ENCODE data around the gene ITGB1.

Gene ITGB1

DNA sequence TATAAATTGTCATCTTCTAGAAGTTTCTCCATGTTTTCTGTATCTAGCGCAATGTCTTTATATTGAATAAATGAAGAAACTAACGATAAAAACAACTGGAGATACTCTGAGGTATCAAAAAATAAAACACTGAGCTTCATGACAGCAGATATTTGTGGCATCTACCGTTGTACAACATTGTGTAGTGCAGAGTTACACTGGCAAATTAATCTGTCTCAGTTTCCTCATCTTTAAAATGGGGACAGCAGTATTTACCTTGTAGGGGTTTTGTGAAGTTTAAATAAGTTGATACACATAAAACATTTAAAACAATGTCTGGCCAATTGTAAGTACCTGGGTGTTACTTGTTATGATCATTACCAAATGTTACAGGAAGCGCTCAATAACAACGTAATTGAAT, 10.4 kb downstream of the ITGB1 start:
- TF ChIP-seq, protein P1, sequence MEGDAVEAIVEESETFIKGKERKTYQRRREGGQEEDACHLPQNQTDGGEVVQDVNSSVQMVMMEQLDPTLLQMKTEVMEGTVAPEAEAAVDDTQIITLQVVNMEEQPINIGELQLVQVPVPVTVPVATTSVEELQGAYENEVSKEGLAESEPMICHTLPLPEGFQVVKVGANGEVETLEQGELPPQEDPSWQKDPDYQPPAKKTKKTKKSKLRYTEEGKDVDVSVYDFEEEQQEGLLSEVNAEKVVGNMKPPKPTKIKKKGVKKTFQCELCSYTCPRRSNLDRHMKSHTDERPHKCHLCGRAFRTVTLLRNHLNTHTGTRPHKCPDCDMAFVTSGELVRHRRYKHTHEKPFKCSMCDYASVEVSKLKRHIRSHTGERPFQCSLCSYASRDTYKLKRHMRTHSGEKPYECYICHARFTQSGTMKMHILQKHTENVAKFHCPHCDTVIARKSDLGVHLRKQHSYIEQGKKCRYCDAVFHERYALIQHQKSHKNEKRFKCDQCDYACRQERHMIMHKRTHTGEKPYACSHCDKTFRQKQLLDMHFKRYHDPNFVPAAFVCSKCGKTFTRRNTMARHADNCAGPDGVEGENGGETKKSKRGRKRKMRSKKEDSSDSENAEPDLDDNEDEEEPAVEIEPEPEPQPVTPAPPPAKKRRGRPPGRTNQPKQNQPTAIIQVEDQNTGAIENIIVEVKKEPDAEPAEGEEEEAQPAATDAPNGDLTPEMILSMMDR (IDR thresholded peaks at IDR 0.05; ENCODE audit: insufficient read depth, missing control alignments): no peak
- no peak for FAIRE-seq
- no peak for DNase-seq (ENCODE audit: insufficient read length, low spot score)

DNA sequence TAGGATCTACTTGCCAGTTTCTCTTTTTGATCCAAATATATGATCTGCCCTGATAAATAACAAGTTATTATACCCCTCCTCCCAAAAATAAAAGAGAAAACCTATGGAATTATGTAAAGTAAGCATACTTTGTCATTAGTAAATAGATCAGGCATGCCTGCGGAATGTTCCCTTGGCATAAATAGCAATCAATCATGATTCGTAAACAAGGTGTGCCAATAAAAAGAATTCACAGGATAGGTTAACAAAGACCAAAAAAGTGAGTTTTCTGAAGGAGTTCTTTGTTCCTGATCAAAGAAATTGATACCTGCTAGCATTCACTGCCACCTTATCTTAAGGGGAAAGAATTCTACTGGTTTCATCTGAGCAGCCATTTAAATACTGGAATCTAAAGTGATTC, 11.9 kb downstream of the ITGB1 start:
- no peak for FAIRE-seq

GRCh38 chr10:32943854-32944661, 14.0 kb downstream of the ITGB1 start:
- FAIRE-seq: no peak
- TF ChIP-seq, protein P1 (IDR thresholded peaks at IDR 0.05; ENCODE audit: insufficient read depth, missing control alignments): no peak
- DNase-seq (ENCODE audit: insufficient read length, low spot score): no peak

More for the DNA sequence above, 11.9 kb downstream of the ITGB1 start:
- DNase-seq (ENCODE audit: insufficient read length, low spot score): no peak
- TF ChIP-seq, protein P1 (IDR thresholded peaks at IDR 0.05; ENCODE audit: insufficient read depth, missing control alignments): no peak

GRCh38 chr10:32943395-32943794, 14.6 kb downstream of the ITGB1 start:
- no peak for DNase-seq (ENCODE audit: insufficient read length, low spot score)
- TF ChIP-seq, protein P1 (IDR thresholded peaks at IDR 0.05; ENCODE audit: insufficient read depth, missing control alignments): no peak
- no peak for FAIRE-seq

DNA sequence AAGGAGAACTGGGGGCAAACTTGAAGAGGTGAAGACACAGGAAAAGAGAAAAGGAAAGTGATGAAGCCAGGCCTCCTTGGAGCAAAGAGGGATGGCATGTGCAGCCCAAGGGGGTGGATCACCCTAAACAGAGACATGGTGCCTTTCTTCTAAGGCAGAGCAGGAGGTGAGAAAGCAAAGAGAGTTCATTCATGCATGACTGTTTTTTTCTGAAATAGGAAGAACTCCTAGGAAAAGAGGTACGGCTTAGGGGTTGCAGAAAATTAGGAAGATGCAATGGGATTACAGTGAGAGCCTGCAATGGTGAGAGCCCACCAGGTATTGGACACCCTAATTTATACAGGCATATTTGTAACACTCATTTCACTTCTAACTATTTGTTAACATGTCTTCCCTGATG, 15.9 kb downstream of the ITGB1 start:
- TF ChIP-seq, protein P1 (IDR thresholded peaks at IDR 0.05; ENCODE audit: insufficient read depth, missing control alignments): no peak
- DNase-seq (ENCODE audit: insufficient read length, low spot score) (no peak), FAIRE-seq (no peak)

- DNase-seq (ENCODE audit: insufficient read length, low spot score) (no peak), FAIRE-seq (no peak)
- TF ChIP-seq, protein P1 (IDR thresholded peaks at IDR 0.05; ENCODE audit: insufficient read depth, missing control alignments): no peak
These were observed 16.7 kb downstream of the ITGB1 start for GRCh38 chr10:32941357-32941756.
